ENCODE data around the gene DRC7.

Gene DRC7

GRCh38 chr16:57685633-57686032 is 9.0 kb upstream of the DRC7 start:
- TF ChIP-seq CTCF (IDR thresholded peaks at IDR 0.05; ENCODE audit: low read depth, low read length): no peak
- DNase-seq (ENCODE audit: extremely low read depth, low read depth): no peak

GRCh38 chr16:57686577-57686976 is 8.0 kb upstream of the DRC7 start:
- DNase-seq (ENCODE audit: extremely low read depth, low read depth): no peak
- TF ChIP-seq CTCF (IDR thresholded peaks at IDR 0.05; ENCODE audit: low read depth, low read length): no peak

GRCh38 chr16:57687363-57687929 is 7.2 kb upstream of the DRC7 start:
- no peak for TF ChIP-seq CTCF (IDR thresholded peaks at IDR 0.05; ENCODE audit: low read depth, low read length)
- DNase-seq (ENCODE audit: extremely low read depth, low read depth): no peak

- no peak for TF ChIP-seq CTCF (IDR thresholded peaks at IDR 0.05; ENCODE audit: low read depth, low read length)
- no peak for DNase-seq (ENCODE audit: extremely low read depth, low read depth)
These were observed 6.1 kb upstream of the DRC7 start for GRCh38 chr16:57688487-57688986.

GRCh38 chr16:57688987-57689761 is 5.4 kb upstream of the DRC7 start:
- DNase-seq (ENCODE audit: extremely low read depth, low read depth): no peak
- no peak for TF ChIP-seq CTCF (IDR thresholded peaks at IDR 0.05; ENCODE audit: low read depth, low read length)

- DNase-seq (ENCODE audit: extremely low read depth, low read depth): no peak
- no peak for TF ChIP-seq CTCF (IDR thresholded peaks at IDR 0.05; ENCODE audit: low read depth, low read length)
These were observed 4.6 kb upstream of the DRC7 start for GRCh38 chr16:57689762-57690558.
